ENCODE measurements around the gene BCLAF1. TPM values are rescaled to one million over a fixed set of nuclear protein-coding genes. Genes with fewer than 3 reads are reported as not detected.
"Not testable (repeated sequence)": the region's sequence is repeated elsewhere in the genome, so short reads cannot be mapped to it uniquely, and the experiment has no call there.

BCLAF1 gene
- total RNA-seq, 1 experiment from 2014 or later: 109 TPM

- Histone ChIP-seq H3K4me1 (replicated peaks; ENCODE audit: insufficient read depth) (peaks cover 3% of the 10 kb centered on the region), H2AFZ (no peak overlapping the region), H3K4me2 (no peak overlapping the region), H3K36me3 (ENCODE audit: low read depth) (no peaks in the 10 kb centered on the region), H3F3A (ENCODE audit: insufficient read depth, low read depth) (no peaks in the 10 kb centered on the region), H3K79me2 (ENCODE audit: low read depth) (no peaks in the 10 kb centered on the region), H4K20me1 (ENCODE audit: insufficient read depth) (no peaks in the 10 kb centered on the region), H3K9me3 (ENCODE audit: insufficient read depth, low read depth) (no peaks in the 10 kb centered on the region), H3K27ac (no peak overlapping the region), H3K9me2 (ENCODE audit: insufficient read depth) (no peaks in the 10 kb centered on the region), H3K4me3 (no peak overlapping the region), H3K27me3 (ENCODE audit: insufficient read depth, low read depth) (no peaks in the 10 kb centered on the region)
- no peak for TF ChIP-seq EZH2 (IDR thresholded peaks at IDR 0.05; ENCODE audit: low read depth)
- no TSS peak for BruUV-seq (replicated peaks)
- no peak for DNase-seq
- POLR2A ChIA-PET (ENCODE audit: unreplicated experiment): no interaction called here
- intact Hi-C loops (cut with micrococcal nuclease; ENCODE audit: unreplicated experiment): no loop called here
- CTCF ChIA-PET: no interaction called here
Measured at GRCh38 chr6:136309171-136309570, 19.5 kb upstream of the BCLAF1 start.

- H3K4me3 ChIP-seq; H3K27ac ChIP-seq; H3K9me3 ChIP-seq (ENCODE audit: insufficient read depth, low read depth); H2AFZ ChIP-seq; H3K79me2 ChIP-seq (ENCODE audit: low read depth); H3K9me2 ChIP-seq (ENCODE audit: insufficient read depth); intact Hi-C loops (cut with micrococcal nuclease; ENCODE audit: unreplicated experiment); H3F3A ChIP-seq (ENCODE audit: insufficient read depth, low read depth); BruUV-seq (replicated peaks); CTCF ChIA-PET; H3K36me3 ChIP-seq (ENCODE audit: low read depth); H3K4me1 ChIP-seq (replicated peaks; ENCODE audit: insufficient read depth); H3K27me3 ChIP-seq (ENCODE audit: insufficient read depth, low read depth); POLR2A ChIA-PET (ENCODE audit: unreplicated experiment); H4K20me1 ChIP-seq (ENCODE audit: insufficient read depth); H3K4me2 ChIP-seq; DNase-seq: not testable (repeated sequence)
Measured at GRCh38 chr6:136308469-136308868, 18.8 kb upstream of the BCLAF1 start.

GRCh38 chr6:136307351-136307750 is 17.7 kb upstream of the BCLAF1 start:
- H3K79me2 ChIP-seq (ENCODE audit: low read depth): no peaks in the 10 kb centered on the region
- no peaks in the 10 kb centered on the region for H4K20me1 ChIP-seq (ENCODE audit: insufficient read depth)
- CTCF ChIA-PET: no interaction called here
- H3K27ac ChIP-seq: no peak overlapping the region
- POLR2A ChIA-PET (ENCODE audit: unreplicated experiment): interaction anchor here (0.5 kb wide), 1 partner anchor 17 kb away, joined by 6 read pairs; no protein-coding TSS in a partner anchor
- no peaks in the 10 kb centered on the region for H3K9me2 ChIP-seq (ENCODE audit: insufficient read depth)
- H3K4me2 ChIP-seq: no peak overlapping the region
- H2AFZ ChIP-seq: no peak overlapping the region
- no peak overlapping the region for H3K4me3 ChIP-seq
- H3K4me1 ChIP-seq (replicated peaks; ENCODE audit: insufficient read depth): peaks cover 7% of the 10 kb centered on the region
- DNase-seq: no peak
- no peaks in the 10 kb centered on the region for H3F3A ChIP-seq (ENCODE audit: insufficient read depth, low read depth)
- TF ChIP-seq EZH2 (IDR thresholded peaks at IDR 0.05; ENCODE audit: low read depth): no peak
- no peaks in the 10 kb centered on the region for H3K27me3 ChIP-seq (ENCODE audit: insufficient read depth, low read depth)
- BruUV-seq (replicated peaks): no TSS peak
- H3K9me3 ChIP-seq (ENCODE audit: insufficient read depth, low read depth): peaks cover 10% of the 10 kb centered on the region; the same call in 1 of the 2 replicates
- intact Hi-C loops (cut with micrococcal nuclease; ENCODE audit: unreplicated experiment): no loop called here
- H3K36me3 ChIP-seq (ENCODE audit: low read depth): no peaks in the 10 kb centered on the region

- no peaks in the 10 kb centered on the region for H3K79me2 ChIP-seq (ENCODE audit: low read depth)
- no peak for DNase-seq
- H3K36me3 ChIP-seq (ENCODE audit: low read depth): no peaks in the 10 kb centered on the region
- no peak overlapping the region for H3K4me3 ChIP-seq
- H3K27me3 ChIP-seq (ENCODE audit: insufficient read depth, low read depth): no peaks in the 10 kb centered on the region
- no peaks in the 10 kb centered on the region for H4K20me1 ChIP-seq (ENCODE audit: insufficient read depth)
- POLR2A ChIA-PET (ENCODE audit: unreplicated experiment): no interaction called here
- no peak overlapping the region for H3K27ac ChIP-seq
- no peaks in the 10 kb centered on the region for H3K9me2 ChIP-seq (ENCODE audit: insufficient read depth)
- peaks cover 7% of the 10 kb centered on the region for H3K4me1 ChIP-seq (replicated peaks; ENCODE audit: insufficient read depth)
- H2AFZ ChIP-seq: no peak overlapping the region
- no TSS peak for BruUV-seq (replicated peaks)
- TF ChIP-seq CTCF (conservative IDR thresholded peaks at IDR 0.05) (no peak), EZH2 (IDR thresholded peaks at IDR 0.05; ENCODE audit: low read depth) (no peak)
- H3F3A ChIP-seq (ENCODE audit: insufficient read depth, low read depth): no peaks in the 10 kb centered on the region
- CTCF ChIA-PET: interaction anchor here (0.5 kb wide), 1 partner anchor 229 kb away, joined by 3 read pairs; no protein-coding TSS in a partner anchor
- peaks cover 10% of the 10 kb centered on the region; the same call in 1 of the 2 replicates for H3K9me3 ChIP-seq (ENCODE audit: insufficient read depth, low read depth)
- no peak overlapping the region for H3K4me2 ChIP-seq
- intact Hi-C loops (cut with micrococcal nuclease; ENCODE audit: unreplicated experiment): no loop called here
Measured at GRCh38 chr6:136306466-136306865, 16.8 kb upstream of the BCLAF1 start.
